Activated naive CD8-positive, alpha-beta T cell treated with anti-CD3 and anti-CD28 coated beads, Interleukin-2, amount 10 ng/mL, durations not matched to agents 7 days and 5 days (primary cell): ENCODE results near the gene ATP6AP2. TPM values are rescaled to one million over a fixed set of nuclear protein-coding genes. Genes with fewer than 3 reads are reported as not detected.

Experiments
- ATAC-seq: fragments of 150-1000 bp; cut with Tn5 transposase; one replicate; pipeline ENCODE4 v1.10.0; 2021; ENCODE audit warnings: low read depth, moderate library complexity
- POLR2A ChIA-PET: fragments of 350-600 bp; sonication (Branson Sonifier 250); formaldehyde crosslinking; loops from one replicate; lab custom pipeline; 2021; ENCODE audit warnings: antibody characterized with exemption; lab: Charles Lee
- DNase-seq: peaks from one replicate; pipeline ENCODE4 v3.0.0; 2021
- H3K27ac Mint-ChIP-seq: one replicate; pipeline ENCODE4 v1.8.0; 2022; ENCODE audit warnings: mild to moderate bottlenecking, mixed read lengths
- H3K27me3 Mint-ChIP-seq: one replicate; pipeline ENCODE4 v1.8.0; 2022; ENCODE audit warnings: mild to moderate bottlenecking, moderate library complexity, mixed read lengths
- H3K36me3 Mint-ChIP-seq: one replicate; pipeline ENCODE4 v1.8.0; 2021; ENCODE audit warnings: mild to moderate bottlenecking, mixed read lengths
- H3K4me1 Mint-ChIP-seq: one replicate; pipeline ENCODE4 v1.8.0; 2021; ENCODE audit warnings: mixed read lengths
- H3K4me3 Mint-ChIP-seq: one replicate; pipeline ENCODE4 v1.8.0; 2022; ENCODE audit warnings: mild to moderate bottlenecking, moderate library complexity, mixed read lengths
- H3K9me3 Mint-ChIP-seq: one replicate; pipeline ENCODE4 v1.8.0; 2021; ENCODE audit warnings: mixed read lengths
- total RNA-seq, 2 experiments: library from RNA; stranded (reverse); gene quantifications; one replicate each; pipeline ENCODE4 v1.2.3, GENCODE V29; 2021

The ATP6AP2 gene
- total RNA-seq, result 10 to 100 TPM; 58.6 to 66.9 TPM

- Mint-ChIP-seq H3K36me3 (peaks cover 5% of the 10 kb centered on the region), H3K9me3 (no peaks in the 10 kb centered on the region), H3K27ac (peak within 1 kb of the TSS; percentile 95), H3K4me1 (peaks cover 19% of the 10 kb centered on the region), H3K27me3 (no peaks in the 10 kb centered on the region), H3K4me3 (peak within 1 kb of the TSS; percentile 88)
- POLR2A ChIA-PET, result interaction anchor here (0.7 to 1.6 kb wide), 6 partner anchors 9 to 1774 kb away, joined by 3 to 8 read pairs (median 4); partner anchors contain the start of genes CXorf38 and USP9X
- DNase-seq (peak; percentile 82), ATAC-seq (peak; percentile 96)
Measured at GRCh38 chrX:40580537-40581335, at the start of gene ATP6AP2. Gene ATP6AP2, plus strand, starts transcription at chrX:40580970. Its CDS starts 96 bp downstream, at chrX:40581066.

- Mint-ChIP-seq H3K4me3 (no peak overlapping the region), H3K4me1 (no peaks in the 10 kb centered on the region), H3K27me3 (no peaks in the 10 kb centered on the region), H3K27ac (no peak overlapping the region), H3K9me3 (no peaks in the 10 kb centered on the region), H3K36me3 (no peaks in the 10 kb centered on the region)
- ATAC-seq (no peak), DNase-seq (no peak)
- POLR2A ChIA-PET, result no interaction called here
Measured at GRCh38 chrX:40531056-40531826, 49.5 kb upstream of the ATP6AP2 start.

GRCh38 chrX:40537310-40537709 is 43.5 kb upstream of the ATP6AP2 start:
- ATAC-seq, result no peak
- H3K27ac Mint-ChIP-seq, result no peak overlapping the region
- DNase-seq, result no peak
- no peaks in the 10 kb centered on the region for H3K9me3 Mint-ChIP-seq
- peaks cover 14% of the 10 kb centered on the region for H3K4me1 Mint-ChIP-seq
- no peak overlapping the region for H3K4me3 Mint-ChIP-seq
- no peaks in the 10 kb centered on the region for H3K36me3 Mint-ChIP-seq
- POLR2A ChIA-PET, result no interaction called here
- no peaks in the 10 kb centered on the region for H3K27me3 Mint-ChIP-seq

- POLR2A ChIA-PET, result no interaction called here
- DNase-seq, result no peak
- Mint-ChIP-seq H3K27ac (no peak overlapping the region), H3K4me3 (peak overlapping the region; percentile 39), H3K9me3 (no peaks in the 10 kb centered on the region), H3K36me3 (no peaks in the 10 kb centered on the region), H3K27me3 (no peaks in the 10 kb centered on the region), H3K4me1 (peaks cover 14% of the 10 kb centered on the region)
- ATAC-seq, result no peak
Measured at GRCh38 chrX:40538406-40538805, 42.4 kb upstream of the ATP6AP2 start.

GRCh38 chrX:40539214-40540142 is 41.3 kb upstream of the ATP6AP2 start:
- POLR2A ChIA-PET, result interaction anchor here (0.6 to 0.8 kb wide), 2 partner anchors 70 to 547 kb away, joined by 3 read pairs; no protein-coding TSS in a partner anchor
- H3K27me3 Mint-ChIP-seq, result no peaks in the 10 kb centered on the region
- peak; percentile 75 for DNase-seq

GRCh38 chrX:40542208-40542607 is 38.6 kb upstream of the ATP6AP2 start:
- Mint-ChIP-seq H3K27ac (no peak overlapping the region), H3K27me3 (no peaks in the 10 kb centered on the region), H3K9me3 (no peaks in the 10 kb centered on the region), H3K4me1 (peaks cover 14% of the 10 kb centered on the region), H3K36me3 (no peaks in the 10 kb centered on the region), H3K4me3 (no peak overlapping the region)
- ATAC-seq (no peak), DNase-seq (no peak)
- POLR2A ChIA-PET, result no interaction called here

More at GRCh38 chrX:40539214-40540142, 41.3 kb upstream of the ATP6AP2 start:
- Mint-ChIP-seq H3K4me1 (peaks cover 14% of the 10 kb centered on the region), H3K36me3 (no peaks in the 10 kb centered on the region), H3K27ac (peak overlapping the region; percentile 73), H3K9me3 (no peaks in the 10 kb centered on the region), H3K4me3 (peak overlapping the region; percentile 39)
- peak; percentile 96 for ATAC-seq

GRCh38 chrX:40542972-40543371 is 37.8 kb upstream of the ATP6AP2 start:
- DNase-seq (no peak), ATAC-seq (no peak)
- no peaks in the 10 kb centered on the region for H3K27me3 Mint-ChIP-seq
- no peaks in the 10 kb centered on the region for H3K36me3 Mint-ChIP-seq
- no peak overlapping the region for H3K4me3 Mint-ChIP-seq
- no peak overlapping the region for H3K27ac Mint-ChIP-seq
- peaks cover 14% of the 10 kb centered on the region for H3K4me1 Mint-ChIP-seq
- POLR2A ChIA-PET, result no interaction called here
- no peaks in the 10 kb centered on the region for H3K9me3 Mint-ChIP-seq

- DNase-seq, result no peak
- Mint-ChIP-seq H3K4me3 (peak overlapping the region; percentile 44), H3K4me1 (peaks cover 14% of the 10 kb centered on the region), H3K9me3 (no peaks in the 10 kb centered on the region), H3K27me3 (no peaks in the 10 kb centered on the region), H3K36me3 (no peaks in the 10 kb centered on the region), H3K27ac (no peak overlapping the region)
- no peak for ATAC-seq
- POLR2A ChIA-PET, result interaction anchor here (0.5 to 0.7 kb wide), 2 partner anchors 527 to 864 kb away, joined by 3 to 7 read pairs; no protein-coding TSS in a partner anchor
Measured at GRCh38 chrX:40543661-40544328, 37.0 kb upstream of the ATP6AP2 start.

- POLR2A ChIA-PET, result no interaction called here
- no peak for DNase-seq
- no peak overlapping the region for H3K27ac Mint-ChIP-seq
- H3K4me3 Mint-ChIP-seq, result no peak overlapping the region
- ATAC-seq, result no peak
- H3K27me3 Mint-ChIP-seq, result no peaks in the 10 kb centered on the region
- no peaks in the 10 kb centered on the region for H3K9me3 Mint-ChIP-seq
- no peaks in the 10 kb centered on the region for H3K36me3 Mint-ChIP-seq
- peaks cover 6% of the 10 kb centered on the region for H3K4me1 Mint-ChIP-seq
Measured at GRCh38 chrX:40544343-40545266, 36.2 kb upstream of the ATP6AP2 start.

- Mint-ChIP-seq H3K4me3 (no peak overlapping the region), H3K27me3 (peaks cover 2% of the 10 kb centered on the region), H3K4me1 (no peaks in the 10 kb centered on the region), H3K36me3 (no peaks in the 10 kb centered on the region), H3K9me3 (no peaks in the 10 kb centered on the region), H3K27ac (no peak overlapping the region)
- POLR2A ChIA-PET, result interaction anchor here (0.5 kb wide), 1 partner anchor 1145 kb away, joined by 5 read pairs; no protein-coding TSS in a partner anchor
- ATAC-seq (no peak), DNase-seq (no peak)
Measured at GRCh38 chrX:40546870-40547269, 33.9 kb upstream of the ATP6AP2 start.

GRCh38 chrX:40550066-40550465 is 30.7 kb upstream of the ATP6AP2 start:
- no peak overlapping the region for H3K27ac Mint-ChIP-seq
- no peaks in the 10 kb centered on the region for H3K36me3 Mint-ChIP-seq
- DNase-seq (no peak), ATAC-seq (no peak)
- POLR2A ChIA-PET, result no interaction called here
- H3K9me3 Mint-ChIP-seq, result no peaks in the 10 kb centered on the region
- no peaks in the 10 kb centered on the region for H3K4me1 Mint-ChIP-seq
- H3K4me3 Mint-ChIP-seq, result no peak overlapping the region
- H3K27me3 Mint-ChIP-seq, result peaks cover 2% of the 10 kb centered on the region
